HCT116 (cell line): Measurements from ENCODE around the gene NUBPL.

Experiments
- CBX3 ChIP-seq: IDR thresholded peaks from 2 replicates; pipeline ENCODE4 v1.6.1; 2012; ENCODE audit warnings: low read depth
- CEBPB ChIP-seq: IDR thresholded peaks from 2 replicates; pipeline ENCODE4 v1.6.1; 2012; ENCODE audit warnings: low read depth
- CTCF ChIP-seq, 3 experiments: fragments of 200-600 bp in 1 of 3; sonication (generic) in 1 of 3; IDR thresholded peaks in 2 of 3; conservative IDR thresholded peaks in 1 of 3; 2 replicates each; pipeline ENCODE4 v1.5.1; 2012 to 2017; ENCODE audit warnings: low read depth in 2 of 3, low read length in 2 of 3, antibody characterized with exemption in 1 of 3, borderline replicate concordance in 1 of 3, control low read depth in 1 of 3, mild to moderate bottlenecking in 1 of 3, mixed read lengths in 1 of 3, mixed run types in 1 of 3, moderate library complexity in 1 of 3; ENCODE audit not compliant: insufficient read depth in 1 of 3
- ELF1 ChIP-seq: IDR thresholded peaks from 2 replicates; pipeline ENCODE4 v1.6.1; 2012; ENCODE audit warnings: low read depth, borderline replicate concordance
- EZH2 ChIP-seq: fragments of 200-600 bp; sonication (generic); IDR thresholded peaks from 2 replicates; pipeline ENCODE4 v1.6.1; 2017; ENCODE audit warnings: antibody characterized with exemption, mixed run types
- JUND ChIP-seq: IDR thresholded peaks from 2 replicates; pipeline ENCODE4 v1.6.1; 2012
- POLR2A ChIP-seq: IDR thresholded peaks from 2 replicates; pipeline ENCODE4 v1.7.0; 2011; ENCODE audit warnings: borderline replicate concordance; ENCODE audit not compliant: insufficient read depth, insufficient read length; ENCODE audit errors: extremely low read depth
- POLR2AphosphoS5 ChIP-seq: IDR thresholded peaks from 2 replicates; pipeline ENCODE4 v1.6.1; 2011; ENCODE audit warnings: mild to moderate bottlenecking, low read depth, low read length, moderate library complexity
- RAD21 ChIP-seq: IDR thresholded peaks from 2 replicates; pipeline ENCODE4 v1.6.1; 2012; ENCODE audit warnings: low read depth, mild to moderate bottlenecking
- SIN3A ChIP-seq: IDR thresholded peaks from 2 replicates; pipeline ENCODE4 v1.6.1; 2012; ENCODE audit warnings: low read depth
- SRF ChIP-seq: IDR thresholded peaks from 2 replicates; pipeline ENCODE4 v1.6.1; 2012; ENCODE audit warnings: low read depth
- TCF7L2 ChIP-seq: IDR thresholded peaks from 2 replicates; pipeline ENCODE4 v1.7.0; 2011; ENCODE audit warnings: borderline replicate concordance, inconsistent platforms; ENCODE audit not compliant: insufficient read depth, insufficient read length; ENCODE audit errors: extremely low read depth
- ZFX ChIP-seq: fragments of 450-650 bp; IDR thresholded peaks from 2 replicates; pipeline ENCODE4 v1.6.1; 2017
- ZNF274 ChIP-seq: fragments of 200-500 bp; sonication (Bioruptor generic); IDR thresholded peaks from 2 replicates; pipeline ENCODE4 v1.6.1; 2014; ENCODE audit warnings: mild to moderate bottlenecking, low read depth, low read length, inconsistent platforms

- TF ChIP-seq EZH2 (no peak), CTCF (IDR thresholded peaks at IDR 0.05 in 2 of 3, conservative IDR thresholded peaks at IDR 0.05 in 1 of 3; ENCODE audit: borderline replicate concordance in 1 of 3, insufficient read depth in 1 of 3, low read depth in 2 of 3, low read length in 2 of 3) (no peak), POLR2A (no peak), JUND (no peak), RAD21 (no peak), CBX3 (no peak), TCF7L2 (no peak), CEBPB (no peak), SRF (no peak), SIN3A (no peak), ELF1 (no peak), POLR2AphosphoS5 (no peak), ZNF274 (no peak), ZFX (no peak)
Measured at GRCh38 chr14:31560759-31561154, 447 bp upstream of the NUBPL start.
